Kidney epithelial cell (primary cell): ENCODE data around the gene CENATAC. TPM values are rescaled to one million over a fixed set of nuclear protein-coding genes. Genes with fewer than 3 reads are reported as not detected.
"Not testable (repeated sequence)": the region's sequence is repeated elsewhere in the genome, so short reads cannot be mapped to it uniquely, and the experiment has no call there.

Experiments
- DNase-seq: peaks from one replicate; pipeline ENCODE4 v3.0.0-alpha.2; 2010; ENCODE audit warnings: low read depth
- H3K27me3 ChIP-seq: 2 replicates; pipeline ENCODE4 v1.6.0; 2011; ENCODE audit warnings: low read length; ENCODE audit not compliant: control insufficient read depth, insufficient read depth
- H3K36me3 ChIP-seq: 2 replicates; pipeline ENCODE4 v1.5.1; 2011; ENCODE audit warnings: low read length; ENCODE audit not compliant: control insufficient read depth, insufficient read depth
- H3K4me3 ChIP-seq: 2 replicates; pipeline ENCODE4 v1.5.1; 2011; ENCODE audit warnings: low read depth, mild to moderate bottlenecking, control low read depth, low read length
- total RNA-seq: library from RNA; depleted of rRNA; stranded (reverse); fragments of >200 nt; gene quantifications from 2 replicates; pipeline ENCODE4 v1.2.3, GENCODE V29; 2015
- TF ChIP-seq, protein P1 (sequence below): IDR thresholded peaks from 2 replicates; pipeline ENCODE4 v1.5.1; 2011; ENCODE audit warnings: mild to moderate bottlenecking, moderate library complexity, low read length, control low read depth, inconsistent platforms; ENCODE audit not compliant: insufficient read depth, poor library complexity, severe bottlenecking

Gene CENATAC
- total RNA-seq, 1 donor from 2014 or later, result 25.4 TPM

DNA sequence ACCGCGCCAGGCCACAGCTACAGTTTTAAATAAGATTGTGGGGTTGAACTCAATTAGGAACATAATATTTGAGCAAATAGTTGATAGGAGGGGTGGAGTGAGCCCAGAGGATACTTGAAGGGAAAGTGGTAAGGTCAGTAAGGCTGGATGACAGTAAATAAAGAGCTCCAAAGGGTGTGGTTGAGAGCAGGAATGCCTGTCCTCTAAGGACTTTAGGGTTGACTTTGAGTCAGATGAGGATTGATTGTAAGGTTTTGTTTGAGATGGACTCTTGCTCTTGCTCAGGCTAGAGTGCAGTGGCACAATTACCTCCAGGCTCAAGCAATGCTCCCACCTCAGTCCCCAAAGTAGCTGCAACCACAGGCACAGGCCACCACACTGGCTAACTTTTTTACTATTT, 24.0 kb upstream of the CENATAC start:
- peaks cover 6% of the 10 kb centered on the region for H3K27me3 ChIP-seq
- no peaks in the 10 kb centered on the region for H3K36me3 ChIP-seq
- DNase-seq, result no peak
- H3K4me3 ChIP-seq, result no peak overlapping the region
- TF ChIP-seq, protein P1, sequence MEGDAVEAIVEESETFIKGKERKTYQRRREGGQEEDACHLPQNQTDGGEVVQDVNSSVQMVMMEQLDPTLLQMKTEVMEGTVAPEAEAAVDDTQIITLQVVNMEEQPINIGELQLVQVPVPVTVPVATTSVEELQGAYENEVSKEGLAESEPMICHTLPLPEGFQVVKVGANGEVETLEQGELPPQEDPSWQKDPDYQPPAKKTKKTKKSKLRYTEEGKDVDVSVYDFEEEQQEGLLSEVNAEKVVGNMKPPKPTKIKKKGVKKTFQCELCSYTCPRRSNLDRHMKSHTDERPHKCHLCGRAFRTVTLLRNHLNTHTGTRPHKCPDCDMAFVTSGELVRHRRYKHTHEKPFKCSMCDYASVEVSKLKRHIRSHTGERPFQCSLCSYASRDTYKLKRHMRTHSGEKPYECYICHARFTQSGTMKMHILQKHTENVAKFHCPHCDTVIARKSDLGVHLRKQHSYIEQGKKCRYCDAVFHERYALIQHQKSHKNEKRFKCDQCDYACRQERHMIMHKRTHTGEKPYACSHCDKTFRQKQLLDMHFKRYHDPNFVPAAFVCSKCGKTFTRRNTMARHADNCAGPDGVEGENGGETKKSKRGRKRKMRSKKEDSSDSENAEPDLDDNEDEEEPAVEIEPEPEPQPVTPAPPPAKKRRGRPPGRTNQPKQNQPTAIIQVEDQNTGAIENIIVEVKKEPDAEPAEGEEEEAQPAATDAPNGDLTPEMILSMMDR, result no peak

GRCh38 chr11:118975771-118976709, 21.9 kb upstream of the CENATAC start:
- TF ChIP-seq, protein P1, result no peak
- Histone ChIP-seq H3K36me3 (no peaks in the 10 kb centered on the region), H3K4me3 (no peak overlapping the region), H3K27me3 (peaks cover 9% of the 10 kb centered on the region)
- no peak for DNase-seq

DNA sequence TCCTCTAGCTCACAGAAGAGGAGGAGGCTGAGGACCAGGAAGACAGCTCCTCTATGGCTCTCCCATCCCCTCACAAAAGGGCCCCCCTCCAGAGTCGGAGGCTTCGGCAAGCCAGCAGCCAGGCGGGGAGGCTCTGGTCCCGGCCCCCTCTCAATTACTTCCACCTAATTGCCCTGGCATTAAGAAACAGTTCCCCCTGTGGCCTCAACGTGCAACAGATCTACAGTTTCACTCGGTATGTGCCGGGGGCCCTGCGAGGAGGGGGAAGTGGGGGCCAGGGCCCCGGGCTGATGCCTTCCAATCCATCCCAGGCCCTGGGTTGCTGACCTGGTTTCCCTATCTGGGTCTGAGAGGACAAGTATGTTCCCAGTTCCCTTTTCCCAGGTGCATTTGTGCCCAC, 18.5 kb upstream of the CENATAC start:
- Histone ChIP-seq H3K27me3 (peaks cover 3% of the 10 kb centered on the region), H3K36me3 (no peaks in the 10 kb centered on the region), H3K4me3 (no peak overlapping the region)
- DNase-seq, result no peak
- TF ChIP-seq, protein P1, result no peak

GRCh38 chr11:118980191-118980881, 17.6 kb upstream of the CENATAC start:
- Histone ChIP-seq H3K4me3 (no peak overlapping the region), H3K27me3 (peaks cover 3% of the 10 kb centered on the region), H3K36me3 (no peaks in the 10 kb centered on the region)
- DNase-seq, result no peak
- TF ChIP-seq, protein P1, result no peak

DNA sequence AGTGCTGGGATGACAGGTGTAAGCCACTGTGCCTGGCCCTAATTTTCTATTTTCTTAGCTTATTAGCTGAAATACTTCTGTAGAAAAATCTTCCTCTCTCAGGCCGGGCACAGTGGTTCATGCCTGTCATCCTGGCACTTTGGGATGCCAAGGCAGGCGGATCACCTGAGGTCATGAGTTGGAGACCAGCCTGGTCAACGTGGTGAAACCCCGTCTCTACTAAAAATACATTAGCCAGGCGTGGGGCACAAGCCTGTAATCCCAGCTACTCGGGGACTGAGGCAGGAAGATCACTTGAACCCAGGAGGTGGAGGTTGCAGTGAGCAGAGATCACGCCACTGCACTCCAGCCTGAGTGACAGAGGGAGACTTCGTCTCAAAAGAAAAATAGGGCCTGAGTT, 13.6 kb upstream of the CENATAC start:
- not testable (repeated sequence) for H3K36me3 ChIP-seq, H3K4me3 ChIP-seq, H3K27me3 ChIP-seq, DNase-seq

GRCh38 chr11:118984825-118985224, 13.1 kb upstream of the CENATAC start:
- no peak overlapping the region for H3K4me3 ChIP-seq
- no peak for DNase-seq
- H3K36me3 ChIP-seq, result no peaks in the 10 kb centered on the region
- TF ChIP-seq, protein P1, result no peak
- H3K27me3 ChIP-seq, result no peaks in the 10 kb centered on the region
